Thoracic aorta (tissue), 2 donors: Measurements from ENCODE around the gene INPP4A. TPM values are rescaled to one million over a fixed set of nuclear protein-coding genes. Genes with fewer than 3 reads are reported as not detected.

ENCODE experiments used
- ATAC-seq: fragments of 150-250 bp; one replicate; pipeline ENCODE4 v1.8.0; 2017; ENCODE audit warnings: low read depth; ENCODE audit not compliant: insufficient number of reproducible peaks, low FRiP score
- DNase-seq: peaks from one replicate; pipeline ENCODE4 v3.0.0-alpha.2; 2020; ENCODE audit warnings: low spot score
- H3K27ac ChIP-seq, 2 donors: fragments of 200-600 bp; sonication (generic); 1 replicate in 1 of 2; 2 replicates in 1 of 2; pipeline ENCODE4 v1.5.1; 2016; ENCODE audit warnings: mild to moderate bottlenecking in 2 of 2, moderate library complexity in 2 of 2
- H3K27me3 ChIP-seq: fragments of 200-600 bp; sonication (generic); replicated peaks from 2 replicates; pipeline ENCODE4 v1.6.0; 2016; ENCODE audit warnings: mild to moderate bottlenecking; ENCODE audit not compliant: insufficient read depth
- H3K36me3 ChIP-seq: fragments of 200-600 bp; sonication (generic); one replicate; pipeline ENCODE4 v1.5.1; 2016
- H3K4me1 ChIP-seq, 2 donors: fragments of 200-600 bp; sonication (generic); 1 replicate in 1 of 2; 2 replicates in 1 of 2; pipeline versions ENCODE4 v1.5.1 to v1.6.0; 2016; ENCODE audit warnings: low read depth in 2 of 2, mild to moderate bottlenecking in 1 of 2; ENCODE audit not compliant: control insufficient read depth in 1 of 2
- H3K4me3 ChIP-seq: fragments of 200-600 bp; sonication (generic); 2 replicates; pipeline ENCODE4 v1.5.1; 2016; ENCODE audit warnings: mild to moderate bottlenecking
- H3K9me3 ChIP-seq: fragments of 200-600 bp; sonication (generic); 2 replicates; pipeline ENCODE4 v1.5.1; 2016
- total RNA-seq, 2 donors: library from RNA; depleted of rRNA; stranded (reverse); fragments of >200 nt; gene quantifications; one replicate each; pipeline versions ENCODE4 v1.1.0 to v1.2.3, GENCODE V29; 2016
- TF ChIP-seq, protein P1 (sequence below): fragments of 200-600 bp; sonication (generic); IDR thresholded peaks from one replicate; pipeline ENCODE4 v1.5.1; 2019; ENCODE audit warnings: antibody characterized with exemption

INPP4A gene
- total RNA-seq, 2 donors from 2014 or later: 29.4 to 40.6 TPM

- Histone ChIP-seq H3K9me3 (no peaks in the 10 kb centered on the region), H3K4me3 (no peak overlapping the region), H3K36me3 (no peaks in the 10 kb centered on the region), H3K27me3 (no peaks in the 10 kb centered on the region), H3K27ac (no peak overlapping the region), H3K4me1 (peaks cover 3 to 10% of the 10 kb centered on the region in 2 donors)
- TF ChIP-seq, protein P1, sequence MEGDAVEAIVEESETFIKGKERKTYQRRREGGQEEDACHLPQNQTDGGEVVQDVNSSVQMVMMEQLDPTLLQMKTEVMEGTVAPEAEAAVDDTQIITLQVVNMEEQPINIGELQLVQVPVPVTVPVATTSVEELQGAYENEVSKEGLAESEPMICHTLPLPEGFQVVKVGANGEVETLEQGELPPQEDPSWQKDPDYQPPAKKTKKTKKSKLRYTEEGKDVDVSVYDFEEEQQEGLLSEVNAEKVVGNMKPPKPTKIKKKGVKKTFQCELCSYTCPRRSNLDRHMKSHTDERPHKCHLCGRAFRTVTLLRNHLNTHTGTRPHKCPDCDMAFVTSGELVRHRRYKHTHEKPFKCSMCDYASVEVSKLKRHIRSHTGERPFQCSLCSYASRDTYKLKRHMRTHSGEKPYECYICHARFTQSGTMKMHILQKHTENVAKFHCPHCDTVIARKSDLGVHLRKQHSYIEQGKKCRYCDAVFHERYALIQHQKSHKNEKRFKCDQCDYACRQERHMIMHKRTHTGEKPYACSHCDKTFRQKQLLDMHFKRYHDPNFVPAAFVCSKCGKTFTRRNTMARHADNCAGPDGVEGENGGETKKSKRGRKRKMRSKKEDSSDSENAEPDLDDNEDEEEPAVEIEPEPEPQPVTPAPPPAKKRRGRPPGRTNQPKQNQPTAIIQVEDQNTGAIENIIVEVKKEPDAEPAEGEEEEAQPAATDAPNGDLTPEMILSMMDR: no peak
- DNase-seq (no peak), ATAC-seq (no peak)
These were observed 41.8 kb downstream of the INPP4A start for GRCh38 chr2:98486374-98486981.

DNA sequence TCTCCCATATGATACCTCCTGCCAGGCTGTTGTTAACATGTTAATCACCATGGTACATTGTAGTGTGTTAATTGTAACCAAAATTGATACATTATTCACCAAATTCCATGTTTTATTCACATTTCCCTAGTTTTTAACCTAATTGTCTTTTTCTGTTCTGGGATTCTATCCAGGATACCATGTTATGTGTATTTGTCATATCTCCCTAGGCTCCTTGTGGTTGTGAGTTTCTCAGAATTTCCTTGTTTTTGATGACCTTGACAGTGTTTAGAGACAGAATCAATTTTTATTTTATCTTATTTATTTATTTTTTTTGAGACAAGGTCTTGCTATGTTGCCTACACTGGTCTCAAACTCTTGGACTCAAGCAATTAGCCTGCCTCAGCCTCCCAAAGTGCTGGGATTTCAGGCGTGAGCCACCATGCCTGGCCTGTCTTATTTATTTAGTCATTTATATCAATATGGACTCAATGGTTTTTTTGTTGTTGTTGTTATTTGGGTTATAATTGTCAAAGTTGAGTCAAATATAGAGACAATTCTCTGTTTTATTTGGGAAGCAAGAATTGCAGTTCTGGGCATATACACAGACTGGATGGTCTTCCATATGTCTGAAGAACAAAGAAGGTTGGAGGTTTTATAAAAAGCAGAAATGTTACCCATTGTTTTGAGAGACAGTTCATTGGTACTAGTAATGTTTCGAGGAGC is 42.6 kb downstream of the INPP4A start:
- Histone ChIP-seq H3K9me3 (no peaks in the 10 kb centered on the region), H3K27me3 (no peaks in the 10 kb centered on the region), H3K36me3 (no peaks in the 10 kb centered on the region), H3K4me1 (peaks cover 3 to 10% of the 10 kb centered on the region in 2 donors), H3K4me3 (no peak overlapping the region), H3K27ac (no peak overlapping the region)
- DNase-seq (no peak), ATAC-seq (no peak)
- TF ChIP-seq, protein P1: no peak

DNA sequence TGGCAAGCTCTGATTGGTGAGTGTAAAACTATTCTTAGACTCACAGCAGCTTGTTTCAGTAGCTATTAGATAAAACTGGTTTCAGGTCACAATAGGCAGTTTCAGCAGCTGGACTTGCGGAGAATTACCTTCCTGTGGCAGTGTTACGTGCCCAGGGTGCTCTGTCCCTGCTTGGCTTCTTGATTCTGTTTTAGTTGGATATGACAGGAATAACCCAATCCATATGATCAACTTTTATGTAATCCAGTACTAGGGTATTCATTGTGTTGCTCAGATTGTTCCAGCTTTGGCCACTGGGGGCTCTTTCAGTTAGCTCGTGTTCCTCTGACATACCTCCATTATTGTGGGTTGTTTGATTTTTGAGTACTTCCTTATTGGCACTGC is 43.1 kb downstream of the INPP4A start:
- no peak overlapping the region for H3K4me3 ChIP-seq
- no peaks in the 10 kb centered on the region for H3K27me3 ChIP-seq
- no peak for ATAC-seq
- DNase-seq: no peak
- H3K36me3 ChIP-seq: no peaks in the 10 kb centered on the region
- no peak overlapping the region for H3K27ac ChIP-seq
- TF ChIP-seq, protein P1: no peak
- H3K9me3 ChIP-seq: no peaks in the 10 kb centered on the region
- peaks cover 3 to 10% of the 10 kb centered on the region in 2 donors for H3K4me1 ChIP-seq

- Histone ChIP-seq H3K4me1 (peaks cover 3 to 10% of the 10 kb centered on the region in 2 donors), H3K27me3 (no peaks in the 10 kb centered on the region), H3K36me3 (no peaks in the 10 kb centered on the region), H3K27ac (no peak overlapping the region), H3K4me3 (no peak overlapping the region), H3K9me3 (no peaks in the 10 kb centered on the region)
- ATAC-seq (no peak), DNase-seq (no peak)
- TF ChIP-seq, protein P1: no peak
These were observed 43.6 kb downstream of the INPP4A start for GRCh38 chr2:98488252-98488651.

- Histone ChIP-seq H3K4me1 (peaks cover 3 to 10% of the 10 kb centered on the region in 2 donors), H3K27ac (no peak overlapping the region), H3K4me3 (no peak overlapping the region), H3K36me3 (no peaks in the 10 kb centered on the region), H3K27me3 (no peaks in the 10 kb centered on the region), H3K9me3 (no peaks in the 10 kb centered on the region)
- DNase-seq (no peak), ATAC-seq (no peak)
- TF ChIP-seq, protein P1: no peak
These were observed 44.8 kb downstream of the INPP4A start for GRCh38 chr2:98489486-98489885.
